Left ventricle myocardium superior (tissue), 1 donor: ENCODE results near the gene GPR151. TPM values are rescaled to one million over a fixed set of nuclear protein-coding genes. Genes with fewer than 3 reads are reported as not detected.

ENCODE experiments used
- ATAC-seq: fragments of 200-7000 bp; cut with Tn5 transposase; one replicate; pipeline ENCODE4 v1.9.1; 2020; ENCODE audit warnings: mild to moderate bottlenecking, moderate library complexity
- DNase-seq: peaks from one replicate; pipeline ENCODE4 v3.0.0-alpha.2; 2020
- intact Hi-C: fragments of 100-400 bp; cut with micrococcal nuclease; formaldehyde crosslinking; loops from one replicate; pipeline ENCODE4 v1.11.0; 2022
- total RNA-seq: library from RNA; stranded (reverse); fragmentation: NEBNext Ultra II Directional; extraction: Animal tissue kit (Norgen Biotek cat#: 25700); gene quantifications from one replicate; pipeline ENCODE4 v1.2.1, GENCODE V29; 2021
- donor health status: DM: no; HTN: yes; CAD: no; lungs with severe emphysema.

GPR151 gene
- total RNA-seq, 1 donor from 2014 or later = not detected

GRCh38 chr5:146466521-146467349 is 49.3 kb downstream of the GPR151 start:
- intact Hi-C loops = no loop called here
- no peak for ATAC-seq
- no peak for DNase-seq

- intact Hi-C loops = no loop called here
- DNase-seq (no peak), ATAC-seq (no peak)
Observed at GRCh38 chr5:146463446-146463845, 52.5 kb downstream of the GPR151 start.

Other genes starting within 250 kb of the GPR151 start
- gene POU4F3, start 177.4 kb downstream of the GPR151 start, total RNA-seq = not detected
- gene TCERG1, start 68.9 kb downstream of the GPR151 start, total RNA-seq = 15.5 TPM